Cardiac fibroblast (primary cell): Measurements from ENCODE around the gene TP53I13.

ENCODE experiments used
- DNase-seq, 2 donors: peaks; one replicate each; pipeline versions ENCODE4 v3.0.0 to v3.0.0-alpha.2; 2010; ENCODE audit warnings: low read depth in 2 of 2
- H3K4me3 ChIP-seq, 2 donors: replicated peaks in 1 of 2; 1 replicate in 1 of 2; 2 replicates in 1 of 2; pipeline ENCODE4 v1.5.1; 2011; ENCODE audit warnings: low read depth in 2 of 2, low read length in 2 of 2, mild to moderate bottlenecking in 2 of 2, moderate library complexity in 1 of 2
- TF ChIP-seq, protein P1 (sequence below): IDR thresholded peaks from one replicate; pipeline ENCODE4 v1.5.1; 2011; ENCODE audit warnings: low read depth, mild to moderate bottlenecking, low read length, inconsistent platforms

The TP53I13 gene

DNA sequence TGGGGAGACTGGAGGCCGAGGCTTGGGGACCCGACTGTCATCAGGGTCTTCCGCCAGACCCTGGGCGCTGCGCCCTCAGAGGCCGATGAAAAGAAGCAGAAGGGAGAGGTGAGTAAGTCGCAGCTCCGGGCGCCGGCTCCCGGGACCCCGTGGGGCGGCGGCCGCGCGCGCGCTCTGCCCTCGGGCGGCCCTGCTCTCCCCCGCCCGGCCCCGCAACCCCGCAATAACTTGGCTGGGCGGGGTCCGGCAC lies 1.3 kb upstream of the TP53I13 start:
- peak overlapping the region; percentile 67 to 69 for H3K4me3 ChIP-seq
- TF ChIP-seq, protein P1, sequence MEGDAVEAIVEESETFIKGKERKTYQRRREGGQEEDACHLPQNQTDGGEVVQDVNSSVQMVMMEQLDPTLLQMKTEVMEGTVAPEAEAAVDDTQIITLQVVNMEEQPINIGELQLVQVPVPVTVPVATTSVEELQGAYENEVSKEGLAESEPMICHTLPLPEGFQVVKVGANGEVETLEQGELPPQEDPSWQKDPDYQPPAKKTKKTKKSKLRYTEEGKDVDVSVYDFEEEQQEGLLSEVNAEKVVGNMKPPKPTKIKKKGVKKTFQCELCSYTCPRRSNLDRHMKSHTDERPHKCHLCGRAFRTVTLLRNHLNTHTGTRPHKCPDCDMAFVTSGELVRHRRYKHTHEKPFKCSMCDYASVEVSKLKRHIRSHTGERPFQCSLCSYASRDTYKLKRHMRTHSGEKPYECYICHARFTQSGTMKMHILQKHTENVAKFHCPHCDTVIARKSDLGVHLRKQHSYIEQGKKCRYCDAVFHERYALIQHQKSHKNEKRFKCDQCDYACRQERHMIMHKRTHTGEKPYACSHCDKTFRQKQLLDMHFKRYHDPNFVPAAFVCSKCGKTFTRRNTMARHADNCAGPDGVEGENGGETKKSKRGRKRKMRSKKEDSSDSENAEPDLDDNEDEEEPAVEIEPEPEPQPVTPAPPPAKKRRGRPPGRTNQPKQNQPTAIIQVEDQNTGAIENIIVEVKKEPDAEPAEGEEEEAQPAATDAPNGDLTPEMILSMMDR: no peak
- DNase-seq: no peak

GRCh38 chr17:29567554-29568330 lies 759 bp upstream of the TP53I13 start:
- peak; percentile 38 to 53 for DNase-seq
- H3K4me3 ChIP-seq: peak overlapping the region; percentile 67 to 69
- TF ChIP-seq, protein P1: peak; percentile 37

DNA sequence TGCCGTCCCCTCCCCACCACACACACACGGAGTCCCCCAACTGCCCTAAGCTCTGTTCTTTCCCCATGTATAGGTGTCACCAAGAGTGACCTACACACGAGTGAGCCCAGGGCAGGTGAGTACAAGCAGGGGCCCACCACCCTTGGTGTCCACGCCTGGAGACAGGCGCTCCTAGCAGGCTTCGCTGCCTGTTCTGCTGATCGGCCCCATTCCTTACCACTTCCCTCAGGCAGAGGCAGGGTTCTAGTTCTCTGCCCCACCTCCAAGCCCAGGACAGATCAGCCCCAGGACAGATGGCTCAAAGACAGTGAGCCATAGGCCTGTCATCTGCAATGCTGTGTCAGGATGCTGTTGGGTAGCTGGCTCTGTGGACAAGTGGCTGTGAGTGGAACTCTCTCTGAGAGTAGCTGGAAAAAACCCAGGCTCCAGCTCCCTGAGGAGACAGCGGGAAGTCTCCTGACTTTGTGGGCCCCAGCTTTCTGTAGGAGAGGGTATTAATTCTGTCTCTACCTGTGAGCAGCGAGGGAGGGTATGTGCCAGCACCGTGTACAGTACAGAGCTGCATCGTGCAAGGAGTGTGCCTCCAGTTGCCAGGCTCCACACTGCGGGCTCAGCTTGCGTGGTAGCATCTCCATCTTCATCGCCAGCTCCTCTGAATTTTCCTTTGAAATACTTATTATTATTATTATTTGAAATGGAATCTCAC lies 897 bp downstream of the TP53I13 start:
- TF ChIP-seq, protein P1: no peak
- peak overlapping the region; percentile 67 to 80 for H3K4me3 ChIP-seq
- peak in 1 of 2 donors; percentile 28 for DNase-seq

GRCh38 chr17:29570521-29570920 lies 2.0 kb downstream of the TP53I13 start:
- TF ChIP-seq, protein P1: no peak
- DNase-seq: no peak
- H3K4me3 ChIP-seq: no peak overlapping the region

- TF ChIP-seq, protein P1: no peak
- no peak for DNase-seq
- no peak overlapping the region for H3K4me3 ChIP-seq
These were observed 3.0 kb downstream of the TP53I13 start for GRCh38 chr17:29571486-29571882.

DNA sequence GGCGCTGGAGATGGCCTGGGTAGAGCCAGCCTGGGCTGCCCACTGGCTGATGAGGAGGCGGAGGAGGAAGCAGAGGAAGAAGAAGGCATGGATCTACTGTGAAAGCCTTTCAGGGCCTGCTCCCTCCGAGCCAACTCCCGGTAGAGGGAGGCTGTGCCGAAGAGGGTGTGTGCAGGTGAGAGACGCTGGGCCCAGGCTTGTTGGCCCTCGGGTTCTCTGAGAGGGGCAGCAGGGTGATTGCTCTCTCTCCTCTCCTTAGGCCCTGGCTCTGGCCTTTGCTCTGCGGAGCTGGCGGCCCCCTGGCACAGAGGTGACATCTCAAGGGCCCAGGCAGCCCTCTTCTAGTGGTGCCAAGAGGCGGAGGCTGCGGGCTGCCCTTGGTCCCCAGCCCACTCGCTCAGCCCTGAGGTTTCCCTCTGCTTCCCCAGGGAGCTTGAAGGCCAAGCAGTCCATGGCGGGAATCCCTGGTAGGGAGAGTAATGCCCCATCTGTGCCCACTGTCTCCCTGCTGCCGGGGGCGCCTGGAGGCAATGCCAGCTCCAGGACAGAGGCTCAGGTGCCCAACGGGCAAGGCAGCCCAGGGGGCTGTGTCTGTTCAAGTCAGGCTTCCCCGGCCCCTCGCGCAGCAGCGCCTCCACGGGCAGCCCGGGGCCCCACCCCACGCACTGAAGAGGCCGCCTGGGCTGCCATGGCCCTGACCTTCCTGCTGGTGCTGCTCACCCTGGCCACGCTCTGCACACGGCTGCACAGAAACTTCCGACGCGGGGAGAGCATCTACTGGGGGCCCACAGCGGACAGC lies 3.6 kb downstream of the TP53I13 start:
- DNase-seq: no peak
- H3K4me3 ChIP-seq: no peak overlapping the region
- TF ChIP-seq, protein P1: no peak
